ENCODE results near the gene OAS2. TPM values are rescaled to one million over a fixed set of nuclear protein-coding genes. Genes with fewer than 3 reads are reported as not detected.

The OAS2 gene
- total and polyA plus RNA-seq, 2 experiments from 2014 or later: 0.50 TPM; not detected in 1

DNA sequence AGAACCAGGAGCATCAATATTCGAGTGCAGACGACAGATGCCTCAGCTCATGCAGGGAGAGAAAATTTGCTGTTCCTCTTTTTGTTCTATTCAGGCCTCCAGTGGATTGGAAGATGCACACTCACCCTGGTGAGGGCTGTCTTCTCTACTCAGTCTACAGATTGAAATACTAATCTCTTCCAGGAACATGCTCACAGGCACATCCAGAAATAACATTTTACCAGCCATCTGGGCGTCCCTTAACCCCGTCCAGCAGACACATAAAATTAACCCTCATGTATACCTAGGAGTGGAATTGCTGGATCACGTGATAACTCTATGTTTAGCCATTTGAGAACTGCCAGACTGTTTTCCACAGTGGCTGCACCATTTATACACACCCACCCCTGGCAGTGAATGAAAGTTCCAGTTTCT is 4.5 kb upstream of the OAS2 start:
- TF ChIP-seq EZH2phosphoT487 (IDR thresholded peaks at IDR 0.05; ENCODE audit: low read depth, severe bottlenecking, unreplicated experiment) (no peak), EZH2 (IDR thresholded peaks at IDR 0.05; ENCODE audit: borderline replicate concordance) (no peak)
- TF ChIP-seq, protein P1, sequence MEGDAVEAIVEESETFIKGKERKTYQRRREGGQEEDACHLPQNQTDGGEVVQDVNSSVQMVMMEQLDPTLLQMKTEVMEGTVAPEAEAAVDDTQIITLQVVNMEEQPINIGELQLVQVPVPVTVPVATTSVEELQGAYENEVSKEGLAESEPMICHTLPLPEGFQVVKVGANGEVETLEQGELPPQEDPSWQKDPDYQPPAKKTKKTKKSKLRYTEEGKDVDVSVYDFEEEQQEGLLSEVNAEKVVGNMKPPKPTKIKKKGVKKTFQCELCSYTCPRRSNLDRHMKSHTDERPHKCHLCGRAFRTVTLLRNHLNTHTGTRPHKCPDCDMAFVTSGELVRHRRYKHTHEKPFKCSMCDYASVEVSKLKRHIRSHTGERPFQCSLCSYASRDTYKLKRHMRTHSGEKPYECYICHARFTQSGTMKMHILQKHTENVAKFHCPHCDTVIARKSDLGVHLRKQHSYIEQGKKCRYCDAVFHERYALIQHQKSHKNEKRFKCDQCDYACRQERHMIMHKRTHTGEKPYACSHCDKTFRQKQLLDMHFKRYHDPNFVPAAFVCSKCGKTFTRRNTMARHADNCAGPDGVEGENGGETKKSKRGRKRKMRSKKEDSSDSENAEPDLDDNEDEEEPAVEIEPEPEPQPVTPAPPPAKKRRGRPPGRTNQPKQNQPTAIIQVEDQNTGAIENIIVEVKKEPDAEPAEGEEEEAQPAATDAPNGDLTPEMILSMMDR (IDR thresholded peaks at IDR 0.05; ENCODE audit: poor library complexity): no peak
- Histone ChIP-seq H3K4me1 (ENCODE audit: insufficient read depth) (no peaks in the 10 kb centered on the region), H2AFZ (no peak overlapping the region), H3K4me2 (no peak overlapping the region), H3K27ac (no peak overlapping the region), H3K9me2 (replicated peaks; ENCODE audit: insufficient read depth) (no peaks in the 10 kb centered on the region), H4K20me1 (ENCODE audit: insufficient read depth, poor library complexity, severe bottlenecking) (no peaks in the 10 kb centered on the region), H3K9me3 (ENCODE audit: low read depth) (no peaks in the 10 kb centered on the region), H3K27me3 (no peaks in the 10 kb centered on the region), H3K4me3 (no peak overlapping the region), H3K36me3 (replicated peaks; ENCODE audit: insufficient read depth, low read depth) (no peaks in the 10 kb centered on the region), H3K79me2 (no peaks in the 10 kb centered on the region)
- DNase-seq (ENCODE audit: low spot score): no peak
- 50% methylated on average over 5 of the region's 5 CpGs for WGBS (ENCODE audit: low lambda C conversion rate, missing lambda C conversion rate)

DNA sequence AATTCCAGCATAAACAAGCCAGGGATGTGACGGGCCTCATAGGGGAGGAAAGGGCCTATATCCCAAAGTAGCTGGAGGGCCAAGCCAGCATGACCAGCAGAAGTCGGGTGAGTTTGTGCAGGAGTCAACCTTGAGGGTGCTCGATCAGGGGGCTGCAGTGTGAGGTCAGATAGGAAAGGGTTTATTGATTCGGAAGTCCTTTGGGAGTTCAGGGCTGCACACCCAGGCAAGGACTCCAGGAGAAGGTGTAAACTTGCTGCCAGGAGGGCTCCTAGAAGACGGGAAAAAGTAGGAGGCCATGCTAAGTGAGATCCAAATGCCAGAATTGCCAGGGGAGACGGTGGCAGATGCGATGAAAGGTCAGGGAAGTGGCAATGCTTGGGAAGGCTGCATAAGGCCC is 3.4 kb upstream of the OAS2 start:
- Histone ChIP-seq H3K4me3 (no peak overlapping the region), H3K9me3 (ENCODE audit: low read depth) (no peaks in the 10 kb centered on the region), H3K27ac (no peak overlapping the region), H3K36me3 (replicated peaks; ENCODE audit: insufficient read depth, low read depth) (no peaks in the 10 kb centered on the region), H4K20me1 (ENCODE audit: insufficient read depth, poor library complexity, severe bottlenecking) (no peaks in the 10 kb centered on the region), H3K9me2 (replicated peaks; ENCODE audit: insufficient read depth) (no peaks in the 10 kb centered on the region), H3K4me1 (ENCODE audit: insufficient read depth) (no peaks in the 10 kb centered on the region), H3K79me2 (no peaks in the 10 kb centered on the region), H3K27me3 (no peaks in the 10 kb centered on the region), H2AFZ (no peak overlapping the region), H3K4me2 (no peak overlapping the region)
- 88% methylated on average over 7 of the region's 7 CpGs for WGBS (ENCODE audit: low lambda C conversion rate, missing lambda C conversion rate)
- TF ChIP-seq, protein P1 (IDR thresholded peaks at IDR 0.05; ENCODE audit: poor library complexity): no peak
- no peak for TF ChIP-seq EZH2 (IDR thresholded peaks at IDR 0.05; ENCODE audit: borderline replicate concordance)
- no peak for TF ChIP-seq EZH2phosphoT487 (IDR thresholded peaks at IDR 0.05; ENCODE audit: low read depth, severe bottlenecking, unreplicated experiment)
- DNase-seq (ENCODE audit: low spot score): no peak

DNA sequence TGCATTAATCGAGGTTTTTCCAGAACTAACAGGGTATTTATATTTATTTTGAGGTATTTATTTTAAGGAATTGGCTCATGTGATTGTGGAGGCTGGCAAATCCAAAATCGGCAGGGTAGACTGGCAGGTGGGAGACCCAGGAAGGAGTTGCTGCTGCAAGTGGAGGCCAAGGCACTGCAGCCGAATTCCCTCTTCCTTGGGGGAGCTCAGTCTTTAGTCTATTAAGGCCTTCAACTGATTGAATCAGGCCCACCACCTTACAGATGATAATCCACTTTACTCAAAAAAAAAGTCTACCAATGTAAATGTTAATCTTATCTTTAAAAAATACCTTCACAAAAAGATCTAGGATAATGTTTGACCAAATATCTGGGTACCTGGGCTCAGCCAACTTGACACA is 1.2 kb upstream of the OAS2 start:
- H3K27ac ChIP-seq: no peak overlapping the region
- no peaks in the 10 kb centered on the region for H3K9me2 ChIP-seq (replicated peaks; ENCODE audit: insufficient read depth)
- H4K20me1 ChIP-seq (ENCODE audit: insufficient read depth, poor library complexity, severe bottlenecking): no peaks in the 10 kb centered on the region
- H3K4me2 ChIP-seq: no peak overlapping the region
- no peak overlapping the region for H2AFZ ChIP-seq
- H3K4me3 ChIP-seq: no peak overlapping the region
- no peaks in the 10 kb centered on the region for H3K79me2 ChIP-seq
- no peaks in the 10 kb centered on the region for H3K9me3 ChIP-seq (ENCODE audit: low read depth)
- H3K36me3 ChIP-seq (replicated peaks; ENCODE audit: insufficient read depth, low read depth): no peaks in the 10 kb centered on the region
- TF ChIP-seq, protein P1 (IDR thresholded peaks at IDR 0.05; ENCODE audit: poor library complexity): no peak
- TF ChIP-seq EZH2 (IDR thresholded peaks at IDR 0.05; ENCODE audit: borderline replicate concordance) (no peak), EZH2phosphoT487 (IDR thresholded peaks at IDR 0.05; ENCODE audit: low read depth, severe bottlenecking, unreplicated experiment) (no peak)
- DNase-seq (ENCODE audit: low spot score): no peak
- WGBS (ENCODE audit: low lambda C conversion rate, missing lambda C conversion rate): 72% methylated on average over 3 of the region's 3 CpGs
- H3K4me1 ChIP-seq (ENCODE audit: insufficient read depth): no peaks in the 10 kb centered on the region
- H3K27me3 ChIP-seq: no peaks in the 10 kb centered on the region

DNA sequence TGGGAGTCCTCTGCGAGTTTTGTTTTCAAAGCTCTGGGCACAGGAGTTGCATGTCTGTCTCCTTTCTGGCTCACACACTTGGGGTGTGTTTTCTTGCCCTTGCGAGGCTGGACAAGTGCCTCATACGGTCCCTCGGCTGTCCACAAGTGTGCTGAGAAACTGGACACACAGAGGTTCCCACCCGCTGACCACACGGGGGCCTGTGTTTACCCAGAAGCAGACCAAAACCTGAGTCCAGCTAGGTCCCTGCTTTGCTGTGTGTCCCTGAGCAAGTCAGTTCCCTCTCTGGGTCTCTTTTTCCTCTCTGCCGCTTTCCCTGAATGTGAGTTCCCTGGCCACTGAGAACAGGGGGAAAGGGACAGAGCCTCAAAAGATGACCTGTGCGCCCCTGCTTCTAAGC is 678 bp upstream of the OAS2 start:
- WGBS (ENCODE audit: low lambda C conversion rate, missing lambda C conversion rate): 86% methylated on average over 8 of the region's 8 CpGs
- Histone ChIP-seq H3K27ac (no peak overlapping the region), H3K4me2 (no peak overlapping the region), H3K9me3 (ENCODE audit: low read depth) (no peaks in the 10 kb centered on the region), H3K27me3 (no peaks in the 10 kb centered on the region), H3K9me2 (replicated peaks; ENCODE audit: insufficient read depth) (no peaks in the 10 kb centered on the region), H3K79me2 (no peaks in the 10 kb centered on the region), H2AFZ (no peak overlapping the region), H3K4me1 (ENCODE audit: insufficient read depth) (no peaks in the 10 kb centered on the region), H3K4me3 (no peak overlapping the region), H4K20me1 (ENCODE audit: insufficient read depth, poor library complexity, severe bottlenecking) (no peaks in the 10 kb centered on the region), H3K36me3 (replicated peaks; ENCODE audit: insufficient read depth, low read depth) (no peaks in the 10 kb centered on the region)
- no peak for TF ChIP-seq EZH2phosphoT487 (IDR thresholded peaks at IDR 0.05; ENCODE audit: low read depth, severe bottlenecking, unreplicated experiment)
- DNase-seq (ENCODE audit: low spot score): no peak

Data from hepatocyte (in vitro differentiated cells).